ENCODE measurements around the gene CCDC57.

Gene CCDC57

GRCh38 chr17:82226146-82226808 is 13.6 kb upstream of the CCDC57 start:
- Histone ChIP-seq H3K4me1 (ENCODE audit: control insufficient read depth, low read depth, low read length) (no peaks in the 10 kb centered on the region), H3K36me3 (ENCODE audit: control insufficient read depth, low read depth, low read length) (no peaks in the 10 kb centered on the region), H3K9ac (ENCODE audit: low read length) (no peak overlapping the region), H3K9me3 (ENCODE audit: control insufficient read depth, low read depth, low read length) (no peaks in the 10 kb centered on the region), H3K27me3 (ENCODE audit: control insufficient read depth, insufficient read depth, low read length) (peaks cover 52% of the 10 kb centered on the region), H3K4me3 (ENCODE audit: low read length) (no peak overlapping the region), H3K27ac (ENCODE audit: low read length) (no peak overlapping the region)

GRCh38 chr17:82225368-82226029 is 12.9 kb upstream of the CCDC57 start:
- no peak overlapping the region for H3K9ac ChIP-seq (ENCODE audit: low read length)
- H3K4me1 ChIP-seq (ENCODE audit: control insufficient read depth, low read depth, low read length), result no peaks in the 10 kb centered on the region
- H3K27ac ChIP-seq (ENCODE audit: low read length), result no peak overlapping the region
- no peak overlapping the region for H3K4me3 ChIP-seq (ENCODE audit: low read length)
- H3K9me3 ChIP-seq (ENCODE audit: control insufficient read depth, low read depth, low read length), result no peaks in the 10 kb centered on the region
- peaks cover 45% of the 10 kb centered on the region for H3K27me3 ChIP-seq (ENCODE audit: control insufficient read depth, insufficient read depth, low read length)
- no peaks in the 10 kb centered on the region for H3K36me3 ChIP-seq (ENCODE audit: control insufficient read depth, low read depth, low read length)

GRCh38 chr17:82224666-82225065 is 12.0 kb upstream of the CCDC57 start:
- no peak overlapping the region for H3K27ac ChIP-seq (ENCODE audit: low read length)

DNA sequence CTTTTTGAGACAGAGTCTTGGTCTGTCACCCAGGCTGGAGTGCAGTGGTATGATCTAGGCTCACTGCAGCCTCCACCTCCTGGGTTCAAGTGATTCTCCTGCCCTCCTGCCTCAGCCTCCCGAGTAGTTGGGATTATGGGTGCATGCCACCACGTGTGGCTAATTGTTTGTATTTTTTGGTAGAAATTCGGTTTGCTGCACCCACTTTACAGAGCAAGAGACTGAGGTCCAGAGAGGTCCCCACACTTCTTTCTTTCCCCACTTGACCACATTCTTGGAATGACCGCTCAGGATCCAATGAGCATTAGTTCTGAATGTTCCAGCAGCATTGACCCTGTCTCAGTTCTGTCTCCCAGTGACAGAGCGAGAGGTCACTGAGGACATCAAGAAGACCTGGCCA is 10.9 kb upstream of the CCDC57 start:
- Histone ChIP-seq H3K27ac (ENCODE audit: low read length) (no peak overlapping the region), H3K9me3 (ENCODE audit: control insufficient read depth, low read depth, low read length) (no peaks in the 10 kb centered on the region), H3K4me3 (ENCODE audit: low read length) (no peak overlapping the region), H3K36me3 (ENCODE audit: control insufficient read depth, low read depth, low read length) (no peaks in the 10 kb centered on the region), H3K4me1 (ENCODE audit: control insufficient read depth, low read depth, low read length) (no peaks in the 10 kb centered on the region), H3K27me3 (ENCODE audit: control insufficient read depth, insufficient read depth, low read length) (peaks cover 26% of the 10 kb centered on the region), H3K9ac (ENCODE audit: low read length) (no peak overlapping the region)

More at GRCh38 chr17:82224666-82225065, 12.0 kb upstream of the CCDC57 start:
- Histone ChIP-seq H3K36me3 (ENCODE audit: control insufficient read depth, low read depth, low read length) (no peaks in the 10 kb centered on the region), H3K9ac (ENCODE audit: low read length) (no peak overlapping the region), H3K4me1 (ENCODE audit: control insufficient read depth, low read depth, low read length) (no peaks in the 10 kb centered on the region), H3K9me3 (ENCODE audit: control insufficient read depth, low read depth, low read length) (no peaks in the 10 kb centered on the region), H3K4me3 (ENCODE audit: low read length) (no peak overlapping the region), H3K27me3 (ENCODE audit: control insufficient read depth, insufficient read depth, low read length) (peaks cover 36% of the 10 kb centered on the region)

GRCh38 chr17:82222816-82223215 is 10.2 kb upstream of the CCDC57 start:
- H3K27ac ChIP-seq (ENCODE audit: low read length), result no peak overlapping the region
- no peaks in the 10 kb centered on the region for H3K36me3 ChIP-seq (ENCODE audit: control insufficient read depth, low read depth, low read length)
- no peak overlapping the region for H3K9ac ChIP-seq (ENCODE audit: low read length)
- no peaks in the 10 kb centered on the region for H3K4me1 ChIP-seq (ENCODE audit: control insufficient read depth, low read depth, low read length)
- peaks cover 19% of the 10 kb centered on the region for H3K27me3 ChIP-seq (ENCODE audit: control insufficient read depth, insufficient read depth, low read length)
- no peak overlapping the region for H3K4me3 ChIP-seq (ENCODE audit: low read length)
- no peaks in the 10 kb centered on the region for H3K9me3 ChIP-seq (ENCODE audit: control insufficient read depth, low read depth, low read length)

DNA sequence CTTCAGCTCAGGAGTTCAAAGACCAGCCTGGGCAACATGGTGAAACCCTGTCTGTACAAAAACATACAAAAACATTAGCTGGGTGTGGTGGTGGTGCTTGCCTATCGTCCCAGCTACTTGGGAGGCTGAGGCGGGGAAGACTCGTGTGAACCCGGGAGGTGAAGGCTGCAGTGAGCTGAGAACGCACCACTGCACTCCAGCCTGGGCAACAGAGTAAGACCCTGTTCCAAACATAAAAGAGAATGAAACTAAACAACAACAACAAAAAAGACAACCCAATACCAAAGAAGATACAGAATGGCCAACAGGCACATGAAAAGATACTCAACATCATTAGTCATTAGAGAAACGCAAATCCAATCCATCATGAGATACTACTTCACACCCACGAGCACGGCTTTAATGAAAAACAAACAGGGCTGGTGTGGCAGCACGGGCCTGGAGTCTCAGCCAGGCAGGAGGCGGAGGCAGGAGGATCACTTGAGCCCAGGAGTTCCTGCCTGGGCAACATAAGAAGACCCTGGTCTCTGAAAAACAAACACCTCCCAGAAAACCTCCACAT is 8.8 kb upstream of the CCDC57 start:
- no peaks in the 10 kb centered on the region for H3K9me3 ChIP-seq (ENCODE audit: control insufficient read depth, low read depth, low read length)
- no peak overlapping the region for H3K27ac ChIP-seq (ENCODE audit: low read length)
- no peaks in the 10 kb centered on the region for H3K36me3 ChIP-seq (ENCODE audit: control insufficient read depth, low read depth, low read length)
- H3K4me3 ChIP-seq (ENCODE audit: low read length), result no peak overlapping the region
- no peak overlapping the region for H3K9ac ChIP-seq (ENCODE audit: low read length)
- H3K4me1 ChIP-seq (ENCODE audit: control insufficient read depth, low read depth, low read length), result no peaks in the 10 kb centered on the region
- H3K27me3 ChIP-seq (ENCODE audit: control insufficient read depth, insufficient read depth, low read length), result peaks cover 5% of the 10 kb centered on the region

- H3K9ac ChIP-seq (ENCODE audit: low read length), result no peak overlapping the region
- H3K27me3 ChIP-seq (ENCODE audit: control insufficient read depth, insufficient read depth, low read length), result no peaks in the 10 kb centered on the region
- no peaks in the 10 kb centered on the region for H3K4me1 ChIP-seq (ENCODE audit: control insufficient read depth, low read depth, low read length)
- no peaks in the 10 kb centered on the region for H3K9me3 ChIP-seq (ENCODE audit: control insufficient read depth, low read depth, low read length)
- H3K27ac ChIP-seq (ENCODE audit: low read length), result no peak overlapping the region
- H3K4me3 ChIP-seq (ENCODE audit: low read length), result no peak overlapping the region
- no peaks in the 10 kb centered on the region for H3K36me3 ChIP-seq (ENCODE audit: control insufficient read depth, low read depth, low read length)
These were observed 7.4 kb upstream of the CCDC57 start for GRCh38 chr17:82219753-82220709.

- Histone ChIP-seq H3K9ac (ENCODE audit: low read length) (no peak overlapping the region), H3K9me3 (ENCODE audit: control insufficient read depth, low read depth, low read length) (no peaks in the 10 kb centered on the region), H3K36me3 (ENCODE audit: control insufficient read depth, low read depth, low read length) (no peaks in the 10 kb centered on the region), H3K27ac (ENCODE audit: low read length) (no peak overlapping the region), H3K4me3 (ENCODE audit: low read length) (no peak overlapping the region), H3K4me1 (ENCODE audit: control insufficient read depth, low read depth, low read length) (no peaks in the 10 kb centered on the region), H3K27me3 (ENCODE audit: control insufficient read depth, insufficient read depth, low read length) (peaks cover 5% of the 10 kb centered on the region)
These were observed 6.4 kb upstream of the CCDC57 start for GRCh38 chr17:82219083-82219482.

DNA sequence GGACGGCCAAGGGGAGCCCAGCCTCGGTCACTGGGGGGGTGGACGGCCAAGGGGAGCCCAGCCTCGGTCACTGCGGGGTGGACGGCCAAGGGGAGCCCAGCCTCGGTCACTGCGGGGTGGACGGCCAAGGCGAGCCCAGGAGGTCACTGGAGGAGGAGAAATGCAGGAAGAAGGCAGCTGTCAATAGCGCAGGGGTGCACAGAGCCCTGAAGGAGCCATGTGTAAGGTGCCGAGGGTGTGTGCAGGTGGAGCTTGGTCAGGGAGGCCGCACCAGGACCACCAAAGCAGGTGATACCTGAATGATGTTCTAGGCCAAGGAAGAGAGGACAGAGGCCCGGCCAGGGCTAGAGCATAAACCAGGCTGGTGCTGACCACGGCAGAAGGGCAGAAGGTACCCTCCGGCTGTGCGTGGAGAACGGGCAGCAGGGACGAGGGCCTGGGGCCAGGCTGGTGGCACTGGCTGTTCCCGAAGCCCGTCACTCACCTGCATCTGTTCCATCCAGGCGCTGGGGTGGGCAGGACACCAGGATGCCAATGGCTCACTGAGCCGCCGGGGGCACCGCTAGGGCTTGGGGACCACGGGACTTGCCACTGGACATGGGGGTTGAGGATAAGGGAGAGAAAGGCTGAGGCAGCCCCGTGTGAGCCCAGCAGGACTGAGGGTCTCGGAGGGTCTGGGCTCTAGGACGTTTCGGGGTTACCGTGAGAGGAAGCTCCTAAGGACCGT is 5.9 kb upstream of the CCDC57 start:
- peaks cover 10% of the 10 kb centered on the region for H3K27me3 ChIP-seq (ENCODE audit: control insufficient read depth, insufficient read depth, low read length)
- H3K4me3 ChIP-seq (ENCODE audit: low read length), result no peak overlapping the region
- H3K9me3 ChIP-seq (ENCODE audit: control insufficient read depth, low read depth, low read length), result no peaks in the 10 kb centered on the region
- H3K4me1 ChIP-seq (ENCODE audit: control insufficient read depth, low read depth, low read length), result no peaks in the 10 kb centered on the region
- no peak overlapping the region for H3K9ac ChIP-seq (ENCODE audit: low read length)
- no peak overlapping the region for H3K27ac ChIP-seq (ENCODE audit: low read length)
- H3K36me3 ChIP-seq (ENCODE audit: control insufficient read depth, low read depth, low read length), result no peaks in the 10 kb centered on the region

- Histone ChIP-seq H3K9me3 (ENCODE audit: control insufficient read depth, low read depth, low read length) (no peaks in the 10 kb centered on the region), H3K4me1 (ENCODE audit: control insufficient read depth, low read depth, low read length) (no peaks in the 10 kb centered on the region), H3K27me3 (ENCODE audit: control insufficient read depth, insufficient read depth, low read length) (peaks cover 16% of the 10 kb centered on the region), H3K36me3 (ENCODE audit: control insufficient read depth, low read depth, low read length) (no peaks in the 10 kb centered on the region), H3K27ac (ENCODE audit: low read length) (no peak overlapping the region), H3K9ac (ENCODE audit: low read length) (no peak overlapping the region), H3K4me3 (ENCODE audit: low read length) (no peak overlapping the region)
These were observed 5.0 kb upstream of the CCDC57 start for GRCh38 chr17:82217530-82218204.

All from iPS-18a (cell line).